GM18519 (cell line): ENCODE measurements around the gene CASS4.
"Not testable (repeated sequence)": the region's sequence is repeated elsewhere in the genome, so short reads cannot be mapped to it uniquely, and the experiment has no call there.

ENCODE experiments used
- ATAC-seq: cut with Tn5 transposase; IDR thresholded peaks from one replicate; pipeline ENCODE4 v1.9.1; 2021; ENCODE audit warnings: mild to moderate bottlenecking, moderate library complexity; ENCODE audit not compliant: unreplicated experiment, low FRiP score

Gene CASS4

GRCh38 chr20:56392132-56392880, 19.8 kb upstream of the CASS4 start, which contains the start of the genes AURKA and CSTF1:
Gene AURKA (minus strand): TSS chr20:56392215. CDS start chr20:56388197, 4,018 bp downstream.
Gene CSTF1 (plus strand): TSS chr20:56392645. CDS start chr20:56395553, 2,908 bp downstream.
- peak; percentile 90 for ATAC-seq

GRCh38 chr20:56392881-56393482, 19.1 kb upstream of the CASS4 start:
- ATAC-seq: no peak

- no peak for ATAC-seq
Observed at GRCh38 chr20:56393653-56394052, 18.4 kb upstream of the CASS4 start.

- ATAC-seq: no peak
Observed at GRCh38 chr20:56395166-56395565, 16.9 kb upstream of the CASS4 start.

- ATAC-seq: peak; percentile 60
Observed at GRCh38 chr20:56400001-56400640, 11.9 kb upstream of the CASS4 start.

GRCh38 chr20:56403465-56403864, 8.6 kb upstream of the CASS4 start:
- no peak for ATAC-seq

- not testable (repeated sequence) for ATAC-seq
Observed at GRCh38 chr20:56405356-56405755, 6.7 kb upstream of the CASS4 start.

- no peak for ATAC-seq
Observed at GRCh38 chr20:56406910-56407309, 5.2 kb upstream of the CASS4 start.

- ATAC-seq: no peak
Observed at GRCh38 chr20:56409521-56409920, 2.5 kb upstream of the CASS4 start.

- no peak for ATAC-seq
Observed at GRCh38 chr20:56409956-56410355, 2.1 kb upstream of the CASS4 start.

- not testable (repeated sequence) for ATAC-seq
Observed at GRCh38 chr20:56411287-56411686, 773 bp upstream of the CASS4 start.

GRCh38 chr20:56412473-56412790, 372 bp downstream of the CASS4 start:
- no peak for ATAC-seq

GRCh38 chr20:56412949-56413348, 889 bp downstream of the CASS4 start:
- no peak for ATAC-seq

- ATAC-seq: no peak
Observed at GRCh38 chr20:56414842-56415765, 3.0 kb downstream of the CASS4 start.

GRCh38 chr20:56417402-56417801, 5.3 kb downstream of the CASS4 start:
- ATAC-seq: no peak

- no peak for ATAC-seq
Observed at GRCh38 chr20:56417911-56418310, 5.9 kb downstream of the CASS4 start.

- ATAC-seq: no peak
Observed at GRCh38 chr20:56418385-56418861, 6.4 kb downstream of the CASS4 start.

- no peak for ATAC-seq
Observed at GRCh38 chr20:56420028-56420427, 8.0 kb downstream of the CASS4 start.

- ATAC-seq: no peak
Observed at GRCh38 chr20:56420940-56421688, 9.1 kb downstream of the CASS4 start.
